ENCODE data around the gene ZNF469.

The ZNF469 gene

GRCh38 chr16:88376835-88377726 is 5.7 kb upstream of the ZNF469 start:
- no peak for DNase-seq (ENCODE audit: low read depth)

DNA sequence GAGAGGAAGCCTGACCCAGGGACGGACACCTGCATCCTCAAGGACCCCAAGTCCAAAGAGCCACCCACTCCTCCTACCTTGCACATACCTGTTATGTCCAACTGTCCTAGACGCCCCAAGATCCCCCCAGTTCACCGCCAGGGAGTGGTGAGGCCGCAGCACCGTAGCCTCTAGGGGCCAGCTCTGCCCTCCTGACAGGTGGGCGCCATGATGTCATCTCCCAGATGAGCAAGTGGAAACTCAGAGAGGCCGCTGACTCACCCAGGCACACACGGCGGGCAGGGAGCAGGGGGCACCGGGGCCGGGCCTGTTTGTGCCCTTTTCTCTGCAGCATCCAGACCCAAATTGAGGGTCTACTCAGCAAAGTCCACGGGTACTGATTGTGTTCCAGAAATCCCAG is 4.8 kb upstream of the ZNF469 start:
- no peak for DNase-seq (ENCODE audit: low read depth)

DNA sequence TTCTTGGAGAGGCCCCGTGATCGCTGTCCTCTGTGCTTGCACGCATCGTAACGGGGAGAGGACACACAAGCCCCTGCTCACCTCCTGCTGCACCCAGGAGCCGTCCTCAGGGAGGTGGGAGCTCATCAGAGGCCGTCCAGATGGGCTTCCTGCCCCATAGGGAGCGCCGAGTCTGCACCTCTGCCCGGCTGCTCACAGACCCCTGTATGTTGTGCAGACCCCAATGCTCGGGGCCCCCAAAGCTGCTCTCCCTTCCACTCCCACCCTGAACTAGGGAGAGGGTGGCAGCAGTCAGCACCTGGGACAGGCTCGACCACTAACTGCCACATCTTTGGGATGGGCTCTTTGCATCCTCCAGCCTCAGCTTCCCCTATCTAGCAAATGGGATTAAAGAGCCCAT is 4.4 kb upstream of the ZNF469 start:
- no peak for DNase-seq (ENCODE audit: low read depth)

DNA sequence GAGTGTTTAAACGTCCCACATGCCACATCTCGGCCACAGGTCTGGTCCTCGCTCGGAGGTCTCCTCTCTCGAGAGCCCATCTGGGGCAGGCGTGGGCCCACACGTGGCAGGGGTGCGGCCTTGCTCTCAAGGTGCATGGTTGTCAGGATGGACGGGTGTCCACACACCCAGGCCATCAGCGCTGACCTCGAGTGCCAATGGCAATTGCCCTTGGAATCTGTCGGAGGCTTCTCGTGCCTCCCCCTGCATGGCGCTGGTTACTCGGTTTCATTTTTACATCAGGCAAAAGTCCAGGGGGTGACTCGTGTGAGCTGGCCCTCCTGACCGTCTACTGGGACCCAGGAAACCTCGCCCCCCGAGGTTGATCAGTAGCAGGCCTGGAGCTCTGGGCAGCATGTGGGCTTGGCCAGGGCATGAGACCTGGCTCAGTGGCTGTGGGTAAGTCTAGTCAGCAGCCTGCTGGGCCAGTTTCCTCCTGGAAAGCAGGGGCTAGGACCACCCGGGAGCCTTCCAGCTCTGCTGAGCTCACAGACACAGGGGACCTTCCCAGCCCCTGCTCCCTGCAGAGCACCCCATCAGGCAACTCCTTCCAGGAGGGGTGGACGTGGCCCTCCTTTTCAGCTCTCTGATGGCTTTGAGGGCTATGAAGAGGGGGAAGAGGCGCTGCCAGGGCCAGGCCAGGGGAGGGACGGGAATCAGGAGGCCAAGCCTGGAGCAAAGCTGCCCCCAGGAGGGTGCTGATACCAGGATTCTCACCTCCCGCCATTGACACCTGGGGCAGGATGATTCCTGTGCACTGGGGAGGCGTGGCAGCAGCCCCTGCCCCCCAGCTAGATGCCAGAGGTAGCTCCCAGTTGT is 3.7 kb upstream of the ZNF469 start:
- no peak for DNase-seq (ENCODE audit: low read depth)

GRCh38 chr16:88379694-88380040 is 3.1 kb upstream of the ZNF469 start:
- no peak for DNase-seq (ENCODE audit: low read depth)

GRCh38 chr16:88380099-88380498 is 2.7 kb upstream of the ZNF469 start:
- DNase-seq (ENCODE audit: low read depth), result no peak

- DNase-seq (ENCODE audit: low read depth), result no peak
Observed at GRCh38 chr16:88380619-88381018, 2.1 kb upstream of the ZNF469 start.

DNA sequence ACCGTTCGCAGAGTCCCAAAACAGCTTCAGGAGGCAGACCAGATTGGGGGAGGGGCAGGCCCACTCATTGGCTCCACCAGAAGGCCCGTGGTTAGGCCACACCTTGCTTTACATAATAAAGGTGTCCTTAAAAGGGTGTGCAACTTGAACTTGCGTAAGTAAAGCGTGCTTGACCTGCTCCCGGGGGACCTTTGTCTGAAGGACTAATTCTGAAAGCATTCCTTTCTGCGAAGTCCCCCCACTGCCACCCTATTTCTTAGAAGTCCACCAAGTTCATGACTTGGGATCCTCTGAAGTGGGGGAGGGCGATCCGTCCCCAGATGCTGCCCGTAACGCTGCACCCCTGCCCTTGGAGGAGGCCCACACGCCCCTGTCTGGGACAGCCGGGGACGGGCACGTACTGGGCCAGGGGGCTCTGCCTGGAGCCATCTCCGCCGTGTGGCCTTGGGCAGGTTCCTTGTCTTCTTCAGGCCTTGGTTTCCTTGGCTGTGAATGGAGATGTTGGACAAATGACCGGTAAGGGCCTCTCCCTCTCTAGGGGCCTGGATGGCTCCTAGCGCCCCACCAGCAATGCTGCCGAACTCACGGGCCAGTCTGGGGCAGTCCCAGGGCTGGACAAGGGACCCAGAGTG is 823 bp upstream of the ZNF469 start:
- no peak for DNase-seq (ENCODE audit: low read depth)

GRCh38 chr16:88383401-88384221 is 852 bp downstream of the ZNF469 start:
- DNase-seq (ENCODE audit: low read depth), result no peak

- DNase-seq (ENCODE audit: low read depth), result no peak
Observed at GRCh38 chr16:88384222-88385111, 1.7 kb downstream of the ZNF469 start.

- no peak for DNase-seq (ENCODE audit: low read depth)
Observed at GRCh38 chr16:88385112-88385594, 2.4 kb downstream of the ZNF469 start.

DNA sequence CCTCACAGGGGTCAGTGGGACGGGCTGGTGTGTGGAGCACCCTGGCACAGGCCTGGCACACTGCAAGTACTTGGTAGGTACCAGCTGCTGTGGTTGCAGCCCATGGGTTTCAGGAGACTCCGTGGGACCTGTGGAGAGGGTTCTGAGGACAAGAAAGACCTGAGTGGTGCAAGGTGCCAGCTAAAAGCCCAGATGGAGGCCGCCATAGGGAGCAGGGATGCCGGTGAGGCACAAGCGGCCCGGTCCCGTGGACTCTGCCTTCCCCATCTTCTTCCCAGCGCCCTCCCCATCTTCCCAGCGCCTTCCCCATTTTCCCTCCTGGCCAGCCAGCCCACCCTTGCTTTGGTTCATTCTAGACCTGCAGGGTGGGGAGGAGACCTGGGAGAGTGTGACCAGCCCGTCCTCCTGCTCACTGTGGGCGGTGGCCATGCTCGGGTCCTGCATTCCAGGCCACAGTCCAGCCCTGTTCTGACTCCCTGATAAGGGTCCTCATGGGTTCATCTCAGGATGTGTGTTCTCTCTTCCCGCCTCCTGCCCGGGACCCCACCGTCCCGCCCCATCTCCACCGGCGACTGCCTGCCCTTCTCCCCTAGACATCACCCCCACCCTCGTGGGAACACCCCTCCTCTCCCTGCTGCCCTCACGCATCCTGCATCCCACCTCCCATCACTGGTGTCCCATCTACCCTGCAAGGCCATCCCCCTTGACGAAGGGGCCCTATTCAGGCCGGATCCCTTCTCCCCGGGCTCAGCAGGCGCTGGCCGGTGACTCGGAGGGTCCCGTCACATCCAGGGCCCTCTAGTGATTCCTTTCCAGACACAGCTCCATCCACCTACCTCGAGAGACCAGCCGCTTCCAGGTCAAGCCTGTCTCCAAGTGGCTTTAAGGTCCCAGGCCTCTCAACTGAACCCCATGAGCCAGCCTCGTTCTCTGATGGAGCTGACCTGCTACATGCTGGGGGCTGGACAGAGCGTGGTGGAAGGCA is 3.4 kb downstream of the ZNF469 start:
- DNase-seq (ENCODE audit: low read depth), result no peak

- no peak for DNase-seq (ENCODE audit: low read depth)
Observed at GRCh38 chr16:88387180-88387765, 4.5 kb downstream of the ZNF469 start.

- no peak for DNase-seq (ENCODE audit: low read depth)
Observed at GRCh38 chr16:88387941-88388627, 5.3 kb downstream of the ZNF469 start.

DNA sequence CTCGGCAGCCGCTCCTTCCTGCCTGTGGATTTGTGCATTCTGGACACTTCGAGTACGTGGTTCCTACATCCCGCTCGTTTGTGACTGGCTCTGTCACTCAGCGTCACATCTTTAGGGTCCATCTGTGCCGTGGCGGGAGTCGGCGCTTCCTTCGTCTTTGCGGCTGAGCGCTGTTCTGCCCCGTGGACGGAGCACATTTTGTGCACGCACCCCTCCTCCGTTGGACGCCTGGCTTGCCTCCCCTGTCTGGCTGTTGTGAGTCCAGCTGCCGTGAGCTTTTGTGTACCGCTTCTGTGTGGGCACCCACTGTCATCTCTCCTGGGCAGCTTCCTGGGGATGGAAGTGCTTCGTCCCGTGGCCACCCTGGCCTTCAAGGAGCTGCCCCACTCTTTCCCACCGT is 6.4 kb downstream of the ZNF469 start:
- no peak for DNase-seq (ENCODE audit: low read depth)

DNA sequence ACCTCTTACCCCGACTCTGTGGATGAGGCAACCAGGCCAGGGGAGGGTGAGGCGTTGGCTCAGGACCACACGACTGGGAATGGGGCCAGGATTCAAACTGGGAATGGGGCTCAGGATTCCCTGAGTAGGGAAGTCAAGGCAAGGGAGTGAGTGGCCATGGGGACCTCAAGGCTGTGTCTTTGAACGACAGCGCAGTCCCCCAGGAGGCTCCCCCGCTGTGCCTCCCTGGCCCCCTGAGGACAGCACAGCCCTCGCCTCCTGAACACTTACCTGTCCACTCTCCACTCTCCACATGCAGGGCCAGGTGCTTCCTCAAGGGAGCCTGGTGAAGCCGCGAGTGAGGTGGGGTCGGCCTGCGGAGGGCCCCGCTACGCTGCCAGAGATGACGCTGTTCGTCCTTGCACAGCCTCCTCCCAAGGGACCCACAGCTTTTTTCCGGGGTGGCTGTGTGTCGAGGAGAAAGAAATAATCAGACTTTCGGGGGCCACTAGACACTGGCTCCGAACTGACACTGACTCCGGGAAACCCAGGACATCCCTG is 6.9 kb downstream of the ZNF469 start:
- no peak for DNase-seq (ENCODE audit: low read depth)

GRCh38 chr16:88390265-88390664 is 7.5 kb downstream of the ZNF469 start:
- DNase-seq (ENCODE audit: low read depth), result no peak

DNA sequence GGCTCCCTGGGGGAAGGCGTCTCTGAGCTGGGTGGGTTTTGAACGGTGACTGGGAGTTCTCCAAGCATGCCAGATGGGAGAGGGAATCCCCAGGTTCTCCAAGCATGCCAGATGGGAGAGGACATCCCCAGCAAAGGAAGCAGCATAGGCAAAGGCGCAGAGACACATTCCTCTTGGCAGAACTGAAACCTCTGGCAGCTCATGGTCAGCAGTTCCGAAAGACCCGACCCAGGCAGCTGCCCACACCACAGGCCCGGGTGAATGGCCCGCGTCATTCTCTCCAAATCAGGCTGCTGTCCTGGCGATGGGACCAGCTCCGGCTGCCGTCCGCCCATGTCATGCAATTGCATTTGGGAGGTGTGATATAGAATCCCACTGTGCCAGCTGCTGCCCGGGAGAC is 8.0 kb downstream of the ZNF469 start:
- DNase-seq (ENCODE audit: low read depth), result no peak
